ENCODE data around the gene ZNF132.

- no peak for TF ChIP-seq NR1H2 (CRISPR knock-in tag; IDR thresholded peaks at IDR 0.05)
- no peak for TF ChIP-seq HMGXB4 (CRISPR knock-in tag; IDR thresholded peaks at IDR 0.05)
- no peak for TF ChIP-seq CREB1 (CRISPR knock-in tag; IDR thresholded peaks at IDR 0.05)
- no peak for TF ChIP-seq CTCF (IDR thresholded peaks at IDR 0.05)
- no peak for TF ChIP-seq NR2C2 (CRISPR knock-in tag; IDR thresholded peaks at IDR 0.05)
- no peak for TF ChIP-seq FOXP1 (CRISPR knock-in tag; IDR thresholded peaks at IDR 0.05; ENCODE audit: borderline replicate concordance)
- TF ChIP-seq TEAD4 (CRISPR knock-in tag; IDR thresholded peaks at IDR 0.05): no peak
- TF ChIP-seq MAX (CRISPR knock-in tag; IDR thresholded peaks at IDR 0.05): no peak
- TF ChIP-seq ZBTB43 (CRISPR knock-in tag; IDR thresholded peaks at IDR 0.05): no peak
Measured at GRCh38 chr19:58471736-58472135, 31.8 kb upstream of the ZNF132 start.
